ENCODE results near the gene MAML3. TPM values are rescaled to one million over a fixed set of nuclear protein-coding genes. Genes with fewer than 3 reads are reported as not detected.

Gene MAML3
- total RNA-seq, 1 donor from 2014 or later, result 0.54 TPM

DNA sequence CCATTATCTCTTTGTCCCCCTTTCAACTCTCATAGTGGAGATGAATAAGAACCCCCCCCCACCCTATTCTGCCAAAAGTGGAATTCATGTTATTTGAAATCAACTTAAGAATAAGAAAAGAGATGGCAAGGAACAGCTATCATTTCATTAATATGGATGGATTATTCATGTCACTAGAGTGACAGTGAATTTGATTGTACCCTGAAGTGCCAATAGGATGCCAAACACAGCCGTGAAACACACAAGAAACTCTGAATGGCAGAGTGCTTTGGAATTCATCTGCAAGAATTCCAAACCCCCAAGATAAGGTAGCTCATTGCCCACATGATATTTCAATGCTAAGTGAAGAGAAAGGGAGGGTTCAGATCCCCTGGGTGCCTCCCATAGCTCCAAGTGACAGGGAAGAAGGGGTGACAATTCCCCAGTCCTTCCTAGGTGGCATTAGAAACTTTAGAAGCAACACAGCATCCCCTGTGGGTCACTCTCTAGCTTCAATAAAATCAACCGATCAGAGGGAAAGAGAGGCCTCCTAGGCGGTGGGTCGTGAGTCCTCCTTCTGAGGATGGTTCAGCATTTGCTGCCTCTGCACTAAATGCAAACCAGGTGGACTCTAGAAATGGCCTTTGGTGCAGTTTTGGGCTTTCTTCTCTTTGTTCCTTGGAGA is 404.0 kb downstream of the MAML3 start:
- intact Hi-C loops (cut with micrococcal nuclease), result no loop called here
- peaks cover 5% of the 10 kb centered on the region for H3K4me1 Mint-ChIP-seq
- H3K27me3 Mint-ChIP-seq, result peaks cover 4% of the 10 kb centered on the region
- H3K27ac Mint-ChIP-seq, result no peak overlapping the region
- H3K36me3 Mint-ChIP-seq (ENCODE audit: low read depth), result no peaks in the 10 kb centered on the region
- no peak for DNase-seq
- no peak overlapping the region for H3K4me3 Mint-ChIP-seq
- no peaks in the 10 kb centered on the region for H3K9me3 Mint-ChIP-seq

DNA sequence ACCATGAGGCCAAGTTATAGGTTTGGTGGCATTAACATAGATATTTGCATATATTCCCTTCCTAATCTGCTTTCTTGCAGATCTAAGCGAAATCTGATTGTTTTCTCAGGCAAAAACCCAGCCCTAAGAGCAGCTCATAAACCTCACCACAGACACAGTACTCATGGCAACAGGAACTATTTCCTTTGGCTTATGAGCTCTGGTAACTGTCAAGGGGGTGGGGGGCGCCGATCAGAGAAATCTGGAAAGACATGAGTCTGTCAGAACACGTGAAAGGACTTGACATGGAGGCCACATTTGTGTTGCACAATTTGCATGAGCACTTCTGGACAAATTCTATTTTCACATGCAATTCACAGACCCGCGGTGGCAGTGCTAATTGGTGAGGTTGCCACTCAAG is 404.6 kb downstream of the MAML3 start:
- no peak overlapping the region for H3K4me3 Mint-ChIP-seq
- H3K4me1 Mint-ChIP-seq, result peaks cover 5% of the 10 kb centered on the region
- H3K27me3 Mint-ChIP-seq, result peaks cover 4% of the 10 kb centered on the region
- H3K9me3 Mint-ChIP-seq, result no peaks in the 10 kb centered on the region
- H3K36me3 Mint-ChIP-seq (ENCODE audit: low read depth), result no peaks in the 10 kb centered on the region
- intact Hi-C loops (cut with micrococcal nuclease), result no loop called here
- no peak overlapping the region for H3K27ac Mint-ChIP-seq
- DNase-seq, result no peak

GRCh38 chr4:139746431-139747171 is 407.4 kb downstream of the MAML3 start:
- intact Hi-C loops (cut with micrococcal nuclease), result no loop called here
- H3K27ac Mint-ChIP-seq, result no peak overlapping the region

GRCh38 chr4:139745111-139745639 is 408.8 kb downstream of the MAML3 start:
- DNase-seq, result no peak
- Mint-ChIP-seq H3K9me3 (no peaks in the 10 kb centered on the region), H3K36me3 (ENCODE audit: low read depth) (no peaks in the 10 kb centered on the region), H3K27me3 (peaks cover 6% of the 10 kb centered on the region), H3K4me3 (no peak overlapping the region), H3K27ac (no peak overlapping the region), H3K4me1 (no peaks in the 10 kb centered on the region)
- intact Hi-C loops (cut with micrococcal nuclease), result no loop called here

More at GRCh38 chr4:139746431-139747171, 407.4 kb downstream of the MAML3 start:
- H3K36me3 Mint-ChIP-seq (ENCODE audit: low read depth), result no peaks in the 10 kb centered on the region
- H3K9me3 Mint-ChIP-seq, result no peaks in the 10 kb centered on the region
- H3K4me1 Mint-ChIP-seq, result peaks cover 5% of the 10 kb centered on the region
- DNase-seq, result no peak
- peaks cover 6% of the 10 kb centered on the region for H3K27me3 Mint-ChIP-seq
- H3K4me3 Mint-ChIP-seq, result no peak overlapping the region

GRCh38 chr4:139744232-139744631 is 409.8 kb downstream of the MAML3 start:
- Mint-ChIP-seq H3K4me3 (no peak overlapping the region), H3K27me3 (peaks cover 6% of the 10 kb centered on the region), H3K4me1 (no peaks in the 10 kb centered on the region), H3K36me3 (ENCODE audit: low read depth) (no peaks in the 10 kb centered on the region), H3K27ac (no peak overlapping the region), H3K9me3 (no peaks in the 10 kb centered on the region)
- no peak for DNase-seq
- intact Hi-C loops (cut with micrococcal nuclease), result no loop called here

GRCh38 chr4:139743027-139743426 is 411.0 kb downstream of the MAML3 start:
- Mint-ChIP-seq H3K27me3 (peaks cover 10% of the 10 kb centered on the region), H3K4me3 (no peak overlapping the region), H3K9me3 (no peaks in the 10 kb centered on the region), H3K36me3 (ENCODE audit: low read depth) (no peaks in the 10 kb centered on the region), H3K27ac (no peak overlapping the region), H3K4me1 (no peaks in the 10 kb centered on the region)
- intact Hi-C loops (cut with micrococcal nuclease), result no loop called here
- DNase-seq, result no peak

DNA sequence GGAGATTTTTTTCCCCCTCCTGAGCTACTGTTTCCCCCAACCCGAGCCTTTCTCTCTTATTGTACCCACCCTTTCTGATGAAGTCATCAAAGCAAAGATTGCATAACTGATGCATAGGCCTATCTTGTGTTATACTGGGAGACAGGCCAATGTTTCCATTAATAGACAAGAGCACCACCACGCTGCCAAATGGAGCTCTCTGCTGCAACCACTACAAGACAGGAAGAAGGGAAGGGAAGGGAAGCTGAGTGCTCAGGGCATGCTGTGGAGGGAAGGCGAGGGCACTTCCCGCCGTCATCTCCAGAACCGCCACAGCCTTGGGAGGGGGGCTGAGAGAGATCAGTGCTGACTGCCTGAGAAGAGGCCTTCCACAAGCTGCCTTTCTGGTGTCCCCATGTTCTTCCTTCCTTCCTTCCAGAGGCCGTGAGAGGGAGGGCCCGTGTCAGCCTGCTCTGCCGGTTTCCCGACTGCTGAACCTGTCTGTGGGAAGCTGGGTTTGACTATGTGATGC is 413.4 kb downstream of the MAML3 start:
- Mint-ChIP-seq H3K4me3 (no peak overlapping the region), H3K4me1 (no peaks in the 10 kb centered on the region), H3K27ac (no peak overlapping the region), H3K36me3 (ENCODE audit: low read depth) (no peaks in the 10 kb centered on the region), H3K9me3 (no peaks in the 10 kb centered on the region), H3K27me3 (peaks cover 33% of the 10 kb centered on the region)
- DNase-seq, result no peak
- intact Hi-C loops (cut with micrococcal nuclease), result no loop called here

GRCh38 chr4:139740121-139740520 is 413.9 kb downstream of the MAML3 start:
- no peaks in the 10 kb centered on the region for H3K36me3 Mint-ChIP-seq (ENCODE audit: low read depth)
- no peak overlapping the region for H3K4me3 Mint-ChIP-seq
- peaks cover under 1% of the 10 kb centered on the region for H3K4me1 Mint-ChIP-seq
- H3K9me3 Mint-ChIP-seq, result no peaks in the 10 kb centered on the region
- no peak for DNase-seq
- intact Hi-C loops (cut with micrococcal nuclease), result no loop called here
- H3K27me3 Mint-ChIP-seq, result peaks cover 35% of the 10 kb centered on the region
- no peak overlapping the region for H3K27ac Mint-ChIP-seq

- Mint-ChIP-seq H3K27me3 (peaks cover 45% of the 10 kb centered on the region), H3K4me3 (no peak overlapping the region), H3K9me3 (no peaks in the 10 kb centered on the region), H3K4me1 (peaks cover 7% of the 10 kb centered on the region), H3K27ac (no peak overlapping the region), H3K36me3 (ENCODE audit: low read depth) (no peaks in the 10 kb centered on the region)
- intact Hi-C loops (cut with micrococcal nuclease), result loop anchor here (5.0 to 10.0 kb wide), 2 partner anchors 418 to 626 kb away; no protein-coding TSS in a partner anchor
- no peak for DNase-seq
These were observed 415.0 kb downstream of the MAML3 start for GRCh38 chr4:139738846-139739613.

GRCh38 chr4:139736661-139737060 is 417.3 kb downstream of the MAML3 start:
- H3K27me3 Mint-ChIP-seq, result peaks cover 51% of the 10 kb centered on the region
- intact Hi-C loops (cut with micrococcal nuclease), result loop anchor here (5.0 to 10.0 kb wide), 2 partner anchors 421 to 628 kb away; no protein-coding TSS in a partner anchor
- no peaks in the 10 kb centered on the region for H3K36me3 Mint-ChIP-seq (ENCODE audit: low read depth)

GRCh38 chr4:139736274-139736660 is 417.7 kb downstream of the MAML3 start:
- no peaks in the 10 kb centered on the region for H3K9me3 Mint-ChIP-seq
- intact Hi-C loops (cut with micrococcal nuclease), result loop anchor here (5.0 to 10.0 kb wide), 2 partner anchors 421 to 629 kb away; no protein-coding TSS in a partner anchor
- DNase-seq, result no peak
- H3K4me3 Mint-ChIP-seq, result no peak overlapping the region
- no peak overlapping the region for H3K27ac Mint-ChIP-seq
- peaks cover 53% of the 10 kb centered on the region for H3K27me3 Mint-ChIP-seq
- peaks cover 7% of the 10 kb centered on the region for H3K4me1 Mint-ChIP-seq
- H3K36me3 Mint-ChIP-seq (ENCODE audit: low read depth), result no peaks in the 10 kb centered on the region

More at GRCh38 chr4:139736661-139737060, 417.3 kb downstream of the MAML3 start:
- Mint-ChIP-seq H3K4me3 (no peak overlapping the region), H3K9me3 (no peaks in the 10 kb centered on the region), H3K4me1 (peaks cover 7% of the 10 kb centered on the region), H3K27ac (no peak overlapping the region)
- no peak for DNase-seq

DNA sequence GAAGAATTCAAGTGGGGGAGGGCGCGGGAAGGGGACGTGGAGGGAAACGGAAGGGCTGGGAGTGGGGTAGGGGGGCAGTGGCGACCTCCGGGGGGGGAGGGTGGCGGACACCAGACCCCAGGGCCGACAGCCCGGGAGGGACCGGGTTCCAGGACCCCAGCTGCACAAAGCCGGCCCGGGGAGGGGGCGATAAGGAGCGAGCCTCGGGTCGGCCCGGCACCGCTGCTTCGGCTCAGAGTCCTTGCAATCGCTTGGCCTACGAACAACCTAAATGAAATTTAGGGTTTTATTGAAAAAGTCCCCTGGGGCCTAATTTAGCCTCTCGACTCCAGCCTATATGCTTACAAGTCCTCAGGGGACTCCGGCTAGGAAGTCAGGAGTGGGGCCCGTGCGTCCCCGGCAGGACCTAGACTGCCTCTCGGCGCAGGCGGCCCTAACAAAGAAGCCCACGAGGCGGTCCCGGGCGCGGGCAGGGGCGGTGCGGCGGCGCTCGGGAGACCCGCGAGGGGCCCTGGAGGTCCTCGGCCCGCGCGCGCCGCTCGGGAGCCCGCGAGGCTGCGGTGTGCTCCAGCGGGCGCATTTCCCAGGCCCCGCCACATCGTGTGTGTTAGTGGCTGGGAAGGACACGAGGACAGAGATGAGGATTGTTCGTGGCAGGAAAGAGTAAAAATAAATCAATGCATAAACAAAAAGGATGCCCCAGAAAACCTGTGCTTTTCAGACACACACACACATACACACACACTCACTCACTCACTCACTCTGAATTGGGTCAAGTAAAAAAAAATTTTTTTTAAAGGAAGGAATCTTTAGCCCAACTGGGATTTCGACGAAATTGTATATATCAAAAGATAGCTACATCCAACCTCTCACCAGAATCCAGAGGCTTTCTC is 418.4 kb downstream of the MAML3 start:
- H3K27me3 Mint-ChIP-seq, result peaks cover 53% of the 10 kb centered on the region
- intact Hi-C loops (cut with micrococcal nuclease), result loop anchor here (1.0 to 10.0 kb wide), 6 partner anchors 79 to 629 kb away; no protein-coding TSS in a partner anchor

More for the DNA sequence above, 418.4 kb downstream of the MAML3 start:
- Mint-ChIP-seq H3K4me1 (peaks cover 7% of the 10 kb centered on the region), H3K36me3 (ENCODE audit: low read depth) (no peaks in the 10 kb centered on the region), H3K4me3 (peak overlapping the region; percentile 76), H3K27ac (no peak overlapping the region), H3K9me3 (no peaks in the 10 kb centered on the region)
- no peak for DNase-seq

All from activated CD4-positive, alpha-beta T cell treated with anti-CD3 and anti-CD28 coated beads, Interleukin-2, amount 10 ng/mL, durations not matched to agents 24 days and 14 days (primary cell).